HUES6 (cell line): ENCODE results near the gene CMBL.

ENCODE experiments used
- H3K27ac ChIP-seq: 2 replicates; pipeline ENCODE4 v1.7.0; 2013; ENCODE audit warnings: low read depth, mild to moderate bottlenecking, low read length, inconsistent platforms
- H3K27me3 ChIP-seq: 2 replicates; pipeline ENCODE4 v1.6.1; 2013; ENCODE audit warnings: low read length; ENCODE audit not compliant: control insufficient read depth, insufficient read depth
- H3K36me3 ChIP-seq: 2 replicates; pipeline ENCODE4 v1.6.1; 2013; ENCODE audit warnings: low read length; ENCODE audit not compliant: control insufficient read depth, insufficient read depth
- H3K4me1 ChIP-seq: 2 replicates; pipeline ENCODE4 v1.6.1; 2013; ENCODE audit warnings: low read length; ENCODE audit not compliant: control insufficient read depth, insufficient read depth
- H3K4me3 ChIP-seq: 2 replicates; pipeline ENCODE4 v1.5.1; 2013; ENCODE audit warnings: low read depth, low read length
- H3K9ac ChIP-seq: one replicate; pipeline ENCODE4 v1.6.1; 2013; ENCODE audit warnings: mild to moderate bottlenecking, low read length
- H3K9me3 ChIP-seq: 2 replicates; pipeline ENCODE4 v1.6.1; 2013; ENCODE audit warnings: low read depth, low read length; ENCODE audit not compliant: control insufficient read depth, insufficient read depth

Gene CMBL

GRCh38 chr5:10229306-10230048, 78.2 kb downstream of the CMBL start:
- no peak overlapping the region for H3K27ac ChIP-seq
- no peaks in the 10 kb centered on the region; the same call in 1 of the 2 replicates for H3K36me3 ChIP-seq
- peaks cover 7% of the 10 kb centered on the region; the same call in 1 of the 2 replicates for H3K4me1 ChIP-seq
- peaks cover 3% of the 10 kb centered on the region; the same call in 1 of the 2 replicates for H3K9me3 ChIP-seq
- no peak overlapping the region for H3K9ac ChIP-seq
- H3K27me3 ChIP-seq: no peaks in the 10 kb centered on the region
- no peak overlapping the region for H3K4me3 ChIP-seq

DNA sequence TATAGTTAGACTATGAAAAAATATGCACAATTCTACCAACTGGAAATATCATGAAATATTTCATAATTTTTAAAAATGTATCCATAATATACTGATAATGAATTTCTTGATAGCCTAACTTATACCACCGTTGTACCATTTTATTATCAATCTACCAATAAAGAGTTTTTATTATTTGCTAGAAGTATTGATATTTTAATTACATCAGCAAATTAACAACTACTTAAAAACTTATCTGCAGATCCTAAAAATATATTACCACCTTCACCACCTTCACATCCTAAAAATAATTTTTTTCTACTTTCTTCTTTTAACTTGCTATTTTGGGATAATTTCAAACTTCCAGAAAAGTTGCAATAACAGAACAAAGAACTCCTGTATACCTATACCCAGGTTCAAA, 79.4 kb downstream of the CMBL start:
- peaks cover 3% of the 10 kb centered on the region for H3K9me3 ChIP-seq
- no peaks in the 10 kb centered on the region for H3K27me3 ChIP-seq
- H3K27ac ChIP-seq: no peak overlapping the region
- H3K36me3 ChIP-seq: no peaks in the 10 kb centered on the region; the same call in 1 of the 2 replicates
- no peak overlapping the region for H3K4me3 ChIP-seq
- peaks cover 2% of the 10 kb centered on the region; the same call in 1 of the 2 replicates for H3K4me1 ChIP-seq
- H3K9ac ChIP-seq: no peak overlapping the region
